Progenitor cell of endocrine pancreas (in vitro differentiated cells): ENCODE data around the gene MED8. TPM values are rescaled to one million over a fixed set of nuclear protein-coding genes. Genes with fewer than 3 reads are reported as not detected.

ENCODE experiments used
- DNase-seq: peaks from one replicate; pipeline ENCODE4 v3.0.0; 2021; ENCODE audit warnings: low spot score; ENCODE audit not compliant: unreplicated experiment
- H3K27ac Mint-ChIP-seq: 2 replicates; pipeline ENCODE4 v1.8.0; 2021; ENCODE audit warnings: mild to moderate bottlenecking, moderate library complexity, mixed read lengths
- H3K27me3 Mint-ChIP-seq: 2 replicates; pipeline ENCODE4 v1.8.0; 2021; ENCODE audit warnings: mixed read lengths
- H3K36me3 Mint-ChIP-seq: 2 replicates; pipeline ENCODE4 v1.8.0; 2022; ENCODE audit warnings: mixed read lengths; ENCODE audit not compliant: insufficient read depth
- H3K4me1 Mint-ChIP-seq: 2 replicates; pipeline ENCODE4 v1.8.0; 2021; ENCODE audit warnings: low read depth, mixed read lengths
- H3K4me3 Mint-ChIP-seq: 2 replicates; pipeline ENCODE4 v1.8.0; 2021; ENCODE audit warnings: low read depth, mild to moderate bottlenecking, moderate library complexity, mixed read lengths
- H3K9me3 Mint-ChIP-seq: 2 replicates; pipeline ENCODE4 v1.8.0; 2021; ENCODE audit warnings: low read depth, mixed read lengths
- CTCF ChIP-seq: fragments of 200-600 bp; sonication (generic); IDR thresholded peaks from one replicate; pipeline ENCODE4 v1.5.0; 2021; ENCODE audit warnings: antibody characterized with exemption, mild to moderate bottlenecking; ENCODE audit not compliant: unreplicated experiment
- total RNA-seq: library from RNA; stranded (reverse); gene quantifications from 2 replicates; pipeline ENCODE4 v1.2.1, GENCODE V29; 2021

Gene MED8
- total RNA-seq, 1 donor from 2014 or later = 30.2 TPM

DNA sequence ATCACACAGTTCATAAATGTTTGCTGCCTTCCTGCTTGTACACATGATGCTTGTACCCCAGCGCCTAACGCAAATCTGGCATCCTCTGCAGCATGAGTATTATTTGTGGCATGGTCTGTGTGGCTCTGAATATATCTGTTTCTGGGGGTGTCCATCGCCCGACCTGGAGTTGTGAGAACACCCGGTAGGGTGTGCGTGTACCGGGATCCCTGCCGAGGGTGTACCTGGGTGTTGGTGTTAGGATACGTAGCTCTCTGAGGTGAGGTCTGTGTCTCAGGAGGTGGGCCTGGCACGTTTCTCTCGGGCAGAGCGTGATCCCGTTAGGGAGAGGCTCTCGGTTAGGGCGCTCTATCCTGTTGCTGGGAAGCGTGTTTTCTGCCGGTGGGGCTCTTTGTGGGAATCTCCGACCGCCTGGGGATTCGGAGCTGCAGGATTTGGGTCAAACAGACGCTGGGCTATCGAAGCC, 41.2 kb downstream of the MED8 start:
- Mint-ChIP-seq H3K4me3 (peak overlapping the region; percentile 67), H3K9me3 (no peaks in the 10 kb centered on the region), H3K36me3 (no peaks in the 10 kb centered on the region), H3K4me1 (peaks cover 40% of the 10 kb centered on the region), H3K27ac (peak overlapping the region; percentile 94), H3K27me3 (peaks cover 6% of the 10 kb centered on the region)
- no peak for TF ChIP-seq CTCF
- DNase-seq = no peak

- H3K27me3 Mint-ChIP-seq = peaks cover 6% of the 10 kb centered on the region
- H3K9me3 Mint-ChIP-seq = no peaks in the 10 kb centered on the region
- no peak overlapping the region for H3K4me3 Mint-ChIP-seq
- DNase-seq = no peak
- H3K4me1 Mint-ChIP-seq = peaks cover 25% of the 10 kb centered on the region
- TF ChIP-seq CTCF = no peak
- H3K27ac Mint-ChIP-seq = no peak overlapping the region
- no peaks in the 10 kb centered on the region for H3K36me3 Mint-ChIP-seq
Measured at GRCh38 chr1:43346636-43347035, 43.0 kb downstream of the MED8 start.

- TF ChIP-seq CTCF = no peak
- no peak for DNase-seq
- Mint-ChIP-seq H3K36me3 (no peaks in the 10 kb centered on the region), H3K9me3 (no peaks in the 10 kb centered on the region), H3K27me3 (peaks cover 6% of the 10 kb centered on the region), H3K4me1 (peaks cover 24% of the 10 kb centered on the region), H3K4me3 (no peak overlapping the region), H3K27ac (no peak overlapping the region)
Measured at GRCh38 chr1:43345120-43345519, 44.5 kb downstream of the MED8 start.

DNA sequence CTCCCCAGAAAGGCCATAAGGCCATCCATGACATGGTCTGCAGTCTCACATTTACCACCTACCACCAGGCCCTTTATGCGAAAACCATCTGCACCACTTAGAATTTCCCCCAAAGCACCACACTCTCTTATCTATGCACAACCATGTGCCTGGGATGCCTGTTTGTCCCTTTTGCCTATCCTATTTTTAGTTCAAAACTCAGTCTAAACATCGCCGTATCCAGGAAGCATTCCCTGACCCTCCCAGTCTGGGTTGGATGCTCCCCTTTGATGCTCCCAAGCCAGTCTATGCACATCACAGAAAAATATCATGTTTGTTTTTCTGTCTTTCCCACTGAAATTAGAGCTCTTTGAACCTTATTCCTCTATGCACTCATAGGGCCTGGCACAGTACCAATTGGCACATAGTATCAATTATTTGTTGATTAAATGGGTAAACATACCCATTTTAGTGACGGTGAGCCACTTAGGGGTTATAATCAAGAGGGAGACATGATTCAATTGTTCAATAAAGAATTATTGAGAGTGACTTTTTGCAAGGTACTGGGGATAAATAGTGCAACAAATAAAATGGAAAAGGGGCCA, 45.2 kb downstream of the MED8 start:
- Mint-ChIP-seq H3K27me3 (peaks cover 6% of the 10 kb centered on the region), H3K27ac (no peak overlapping the region), H3K36me3 (no peaks in the 10 kb centered on the region), H3K9me3 (no peaks in the 10 kb centered on the region), H3K4me3 (no peak overlapping the region), H3K4me1 (peaks cover 17% of the 10 kb centered on the region)
- no peak for DNase-seq
- TF ChIP-seq CTCF = no peak

DNA sequence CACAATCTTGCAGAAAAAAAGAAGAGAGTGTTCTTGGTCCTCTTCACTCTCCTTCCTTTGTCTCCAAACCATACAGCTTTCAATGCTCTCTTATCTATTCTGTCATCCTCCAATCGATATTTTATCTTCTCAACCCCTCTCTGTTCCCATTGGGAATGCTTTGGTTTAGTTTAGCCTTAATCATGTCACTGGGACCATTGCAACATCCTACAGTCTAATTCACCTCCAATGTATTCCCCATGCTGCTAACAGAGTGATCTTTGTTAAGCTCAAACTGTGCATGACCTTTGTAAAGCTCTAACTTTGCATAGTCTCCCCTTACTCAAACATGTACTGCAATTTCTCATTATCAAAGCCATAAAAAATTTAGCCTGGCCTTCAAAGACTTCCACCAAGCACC, 49.0 kb downstream of the MED8 start:
- no peak overlapping the region for H3K4me3 Mint-ChIP-seq

More for the DNA sequence above, 49.0 kb downstream of the MED8 start:
- H3K27ac Mint-ChIP-seq = no peak overlapping the region
- peaks cover 9% of the 10 kb centered on the region for H3K4me1 Mint-ChIP-seq
- H3K9me3 Mint-ChIP-seq = no peaks in the 10 kb centered on the region
- no peak for DNase-seq
- no peaks in the 10 kb centered on the region for H3K27me3 Mint-ChIP-seq
- no peaks in the 10 kb centered on the region for H3K36me3 Mint-ChIP-seq
- TF ChIP-seq CTCF = no peak
